ENCODE data around the gene GDPD2.

GDPD2 gene

DNA sequence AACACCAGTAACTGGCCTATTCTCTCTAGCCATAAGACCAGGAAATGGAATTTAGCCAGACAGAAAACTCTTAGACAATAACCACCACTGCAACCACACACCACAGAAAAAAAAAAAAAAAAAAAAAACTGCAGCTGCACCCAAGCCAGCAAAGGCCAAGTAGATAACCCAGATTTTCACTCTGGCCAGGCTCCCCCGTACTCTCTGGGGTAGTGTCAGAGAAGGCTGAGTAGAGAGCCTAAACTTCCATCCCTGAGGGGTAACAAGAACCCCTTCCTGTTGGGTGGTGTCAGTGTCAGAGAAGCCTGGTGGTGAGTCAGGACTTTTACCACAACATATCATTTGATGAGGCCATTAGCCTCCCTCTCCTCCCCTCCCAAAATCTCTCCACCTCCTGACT lies 15.9 kb downstream of the GDPD2 start:
- no peak for DNase-seq

DNA sequence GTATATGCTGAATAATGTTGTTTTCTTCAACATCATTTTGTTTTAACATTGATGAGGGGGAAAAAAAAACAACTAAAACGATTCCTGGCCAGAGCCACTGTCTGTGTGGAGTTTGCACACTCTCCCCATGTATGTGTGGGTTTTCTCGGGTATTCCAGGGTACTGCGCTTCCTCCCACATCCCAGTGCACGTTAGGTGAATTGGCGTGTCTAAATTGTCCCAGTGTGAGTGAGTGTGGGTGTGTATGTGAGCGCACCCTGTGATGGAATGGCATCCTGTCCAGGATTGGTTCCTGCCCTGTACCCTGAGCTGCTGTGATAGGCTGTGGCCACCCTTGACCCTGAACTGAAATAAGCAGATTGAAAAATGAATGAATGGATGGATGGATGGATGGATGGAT lies 19.1 kb downstream of the GDPD2 start:
- no peak for DNase-seq

- DNase-seq: no peak
These were observed 21.3 kb downstream of the GDPD2 start, which contains the start of gene DLG3 for GRCh38 chrX:70444326-70444945. Gene DLG3 (plus strand): TSS chrX:70444835. CDS start chrX:70445202, 367 bp downstream.

GRCh38 chrX:70444946-70445656 lies 22.0 kb downstream of the GDPD2 start:
- DNase-seq: no peak

DNA sequence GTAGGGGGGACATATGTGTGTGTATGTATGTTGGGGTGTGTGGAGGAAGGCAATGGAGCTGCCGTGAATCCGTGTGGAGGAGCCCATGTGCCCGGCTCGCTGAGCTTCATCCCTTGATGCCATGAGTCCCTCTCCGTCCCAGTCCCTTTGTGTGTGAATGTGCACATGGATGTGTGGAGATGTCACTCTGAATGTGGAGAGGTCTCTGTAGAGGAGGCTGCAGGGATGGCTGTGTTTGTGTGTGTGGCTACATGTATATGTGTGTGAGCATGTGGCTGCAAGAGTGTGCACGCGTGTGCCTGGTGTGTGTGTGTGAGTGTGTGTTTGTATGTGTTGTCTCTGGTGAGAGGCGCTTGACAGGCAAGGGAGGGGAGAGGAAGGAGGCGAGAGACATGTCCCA lies 22.8 kb downstream of the GDPD2 start:
- no peak for DNase-seq

DNA sequence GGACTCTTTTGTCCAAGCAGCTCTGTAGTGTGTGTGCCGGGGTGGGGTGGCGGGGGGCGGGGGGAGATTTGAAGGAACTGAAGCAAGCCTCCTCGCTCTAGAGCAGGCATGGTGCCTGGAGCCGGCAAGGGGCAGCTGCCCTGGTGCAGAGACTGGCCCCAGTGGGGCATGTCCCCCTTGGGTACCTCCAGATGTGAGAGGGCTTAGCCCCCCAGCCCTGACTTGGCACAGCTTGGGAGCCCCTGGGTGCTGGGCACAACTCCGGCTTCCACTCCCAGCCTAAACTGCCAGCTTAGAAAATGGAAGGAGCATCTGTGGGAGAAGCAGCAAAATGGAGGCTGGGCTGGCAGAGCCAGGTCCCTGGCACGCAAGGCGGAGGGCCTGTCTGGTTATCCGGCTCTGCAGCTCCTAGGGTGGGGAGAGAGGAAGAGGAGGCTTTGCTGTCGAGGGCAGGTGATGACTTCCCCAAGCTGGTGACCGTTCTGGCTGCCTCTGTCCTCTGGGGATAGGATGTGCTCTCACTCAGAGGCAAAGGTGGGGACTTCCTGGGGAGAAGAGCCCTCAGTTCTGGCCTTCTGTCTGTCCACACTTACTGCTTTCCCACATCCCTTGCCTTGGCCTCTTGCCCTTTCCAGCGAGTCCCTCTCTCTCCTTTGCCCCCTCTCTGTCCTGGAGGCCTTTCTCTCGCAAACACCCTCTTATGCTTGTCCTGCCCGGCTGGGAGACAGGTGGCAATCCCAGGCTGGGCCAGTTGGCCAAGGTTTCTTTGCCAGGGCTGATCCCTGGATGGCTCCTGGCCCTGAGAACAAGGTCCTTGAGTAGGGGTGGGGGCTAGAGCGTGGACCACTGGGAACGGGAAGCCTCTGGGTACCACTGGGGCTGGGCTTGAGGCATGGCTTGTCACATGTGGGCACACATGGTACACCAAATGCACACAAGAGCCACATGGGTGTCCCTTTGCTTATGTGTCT lies 23.6 kb downstream of the GDPD2 start:
- DNase-seq: no peak

GRCh38 chrX:70449457-70449966 lies 26.4 kb downstream of the GDPD2 start:
- DNase-seq: no peak

DNA sequence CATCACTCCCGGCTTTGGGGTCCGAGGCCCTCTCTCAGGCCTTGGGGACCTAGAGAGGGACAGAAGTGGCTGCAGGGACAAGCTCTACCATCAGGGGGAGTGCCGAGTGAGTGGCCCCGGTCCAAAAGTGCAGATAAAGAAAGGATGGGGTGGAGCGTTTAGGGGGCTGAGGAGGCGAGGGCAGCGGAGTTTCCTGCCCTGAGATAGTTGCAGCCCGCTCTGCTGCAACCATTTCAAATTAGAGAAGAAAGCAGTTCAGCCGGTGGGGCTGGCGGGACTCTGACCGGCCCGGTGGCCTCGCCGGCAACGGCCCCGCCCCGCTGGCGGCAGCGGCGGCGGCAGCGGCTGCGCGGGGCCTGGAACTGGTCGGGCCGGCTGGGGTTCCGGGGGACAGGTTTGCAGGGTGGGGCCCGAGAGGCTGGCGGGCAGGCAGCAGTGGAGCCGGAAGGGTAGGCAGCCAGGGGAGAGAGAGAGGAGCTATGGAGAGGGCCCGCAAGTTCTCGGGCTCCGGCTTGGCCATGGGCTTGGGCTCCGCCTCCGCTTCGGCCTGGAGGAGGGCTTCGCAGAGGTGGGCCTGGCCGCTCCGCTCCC lies 29.1 kb downstream of the GDPD2 start:
- DNase-seq: no peak

DNA sequence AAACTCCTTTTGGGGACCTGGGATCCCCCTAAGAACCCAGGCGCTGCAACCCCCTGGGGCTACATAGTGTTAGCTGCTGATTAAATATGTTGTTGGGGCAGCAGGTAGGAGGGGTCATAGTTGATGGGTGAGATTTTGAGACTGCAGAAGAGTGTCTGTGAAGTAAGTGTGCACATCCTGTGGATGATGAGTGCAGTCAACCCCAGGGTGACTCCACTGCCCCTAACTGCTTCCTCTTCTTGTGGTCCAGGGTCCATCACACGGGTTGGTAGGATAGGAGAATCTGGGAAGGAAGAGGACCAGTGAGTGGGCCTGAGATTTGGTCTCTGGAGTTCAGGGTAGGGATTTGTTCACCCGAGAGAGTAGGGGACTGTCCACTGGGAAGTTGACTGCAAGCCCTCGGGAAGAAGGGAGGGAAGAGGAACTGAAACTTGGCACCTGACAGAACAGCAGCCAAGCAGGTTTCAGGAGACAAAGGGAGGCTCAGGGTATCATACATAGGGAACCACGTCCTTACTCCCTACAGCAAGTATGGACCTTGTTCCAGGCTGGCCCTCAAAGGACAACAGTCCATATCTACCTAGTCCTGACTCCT lies 30.0 kb downstream of the GDPD2 start:
- DNase-seq: no peak

- DNase-seq: peak; percentile 93
These were observed 31.6 kb downstream of the GDPD2 start for GRCh38 chrX:70454441-70455365.

- no peak for DNase-seq
These were observed 32.5 kb downstream of the GDPD2 start for GRCh38 chrX:70455366-70456202.

DNA sequence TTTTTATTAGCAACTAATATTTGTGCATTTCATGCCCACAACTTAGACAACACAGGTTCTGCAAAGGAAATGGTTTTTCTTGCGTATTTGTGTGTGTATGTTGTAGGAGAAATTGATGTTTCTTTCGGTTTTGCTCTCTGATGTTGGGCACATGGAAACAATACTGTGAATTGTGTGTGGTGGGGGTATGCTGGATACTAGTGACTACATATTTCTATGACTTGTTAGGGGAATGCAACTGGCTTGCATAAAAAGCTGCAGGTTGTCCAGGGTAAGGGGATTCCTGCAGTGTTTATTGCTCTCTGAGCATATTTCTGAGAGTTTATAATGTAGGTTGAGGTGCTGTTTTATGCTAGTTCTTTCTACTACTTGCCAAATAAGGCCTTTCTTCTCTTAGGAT lies 33.1 kb downstream of the GDPD2 start:
- no peak for DNase-seq

- DNase-seq: no peak
These were observed 37.9 kb downstream of the GDPD2 start for GRCh38 chrX:70461026-70461425.

DNA sequence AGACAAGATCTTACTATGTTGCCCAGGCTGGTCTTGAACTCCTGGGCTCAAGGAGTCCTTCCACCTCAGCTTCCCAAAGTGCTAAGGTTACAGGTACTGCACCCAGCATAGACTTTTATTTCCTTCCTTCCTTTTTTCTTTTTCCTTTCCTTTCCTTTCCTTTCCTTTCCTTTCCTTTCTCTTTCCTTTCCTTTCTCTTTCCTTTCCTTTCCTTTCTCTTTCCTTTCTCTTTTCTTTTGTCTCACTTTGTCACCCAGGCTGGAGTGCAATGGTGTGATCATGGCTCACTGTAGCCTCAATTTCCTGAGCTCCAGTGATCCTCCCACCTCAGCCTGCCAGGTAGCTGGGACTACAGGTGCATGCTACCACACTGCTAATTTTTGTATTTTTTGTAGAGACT lies 40.9 kb downstream of the GDPD2 start:
- DNase-seq: no peak

- DNase-seq: no peak
These were observed 43.9 kb downstream of the GDPD2 start for GRCh38 chrX:70466968-70467367.

GRCh38 chrX:70468709-70469108 lies 45.6 kb downstream of the GDPD2 start:
- DNase-seq: no peak

DNA sequence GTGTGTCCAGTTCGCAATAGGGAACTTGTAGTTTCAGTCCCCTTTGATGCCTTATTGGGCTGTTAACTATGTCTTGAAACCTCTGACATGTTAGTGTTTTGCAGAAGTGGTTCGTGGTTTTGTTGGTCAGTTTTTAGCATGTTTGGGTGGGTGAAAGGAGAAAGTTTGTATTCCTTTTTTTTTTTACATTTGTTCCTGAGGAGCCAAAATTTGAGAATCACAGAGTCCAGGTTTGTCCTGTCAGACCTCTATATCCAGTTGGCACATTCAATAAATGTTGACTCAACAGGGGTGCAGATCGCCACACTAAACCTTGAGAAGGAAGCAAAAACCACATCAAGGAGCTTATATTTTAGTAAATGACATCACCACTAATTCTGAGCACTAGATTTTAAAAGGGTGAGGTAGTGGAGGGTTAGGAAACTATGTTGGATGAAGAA lies 47.8 kb downstream of the GDPD2 start:
- DNase-seq: no peak

GRCh38 chrX:70476166-70476933 lies 53.2 kb downstream of the GDPD2 start:
- DNase-seq: no peak

GRCh38 chrX:70476934-70477733 lies 54.0 kb downstream of the GDPD2 start:
- no peak for DNase-seq

Measured in NCI-H2081 treated with DMSO at 0.1 percent for 48 hours (cell line).